ENCODE measurements around the gene KLF3.

KLF3 gene

GRCh38 chr4:38743866-38744265 lies 79.9 kb downstream of the KLF3 start:
- no peak for DNase-seq (ENCODE audit: low spot score)

- no peak for DNase-seq (ENCODE audit: low spot score)
Measured at GRCh38 chr4:38745881-38746280, 81.9 kb downstream of the KLF3 start.

GRCh38 chr4:38747629-38748028 lies 83.6 kb downstream of the KLF3 start:
- no peak for DNase-seq (ENCODE audit: low spot score)

GRCh38 chr4:38749336-38749735 lies 85.3 kb downstream of the KLF3 start:
- DNase-seq (ENCODE audit: low spot score), result no peak

Measured in hematopoietic multipotent progenitor cell treated with erythropoietin and hydrocortisone succinate and interleukin-3 and kit ligand, for 17 days (in vitro differentiated cells).